Forelimb muscle (tissue), 1 donor: Measurements from ENCODE around the gene SDC1. TPM values are rescaled to one million over a fixed set of nuclear protein-coding genes. Genes with fewer than 3 reads are reported as not detected.
"Not testable (repeated sequence)": the region's sequence is repeated elsewhere in the genome, so short reads cannot be mapped to it uniquely, and the experiment has no call there.

Experiments used
- DNase-seq: peaks from one replicate; pipeline ENCODE4 v3.0.0-alpha.2; 2013; ENCODE audit warnings: low read depth
- polyA plus RNA-seq: library from polyadenylated mRNA; unstranded; fragments of 120-200 nt; gene quantifications from one replicate; pipeline ENCODE4 v1.2.1, GENCODE V29; 2013; ENCODE audit not compliant: insufficient read length

Gene SDC1
- polyA plus RNA-seq, 1 donor: 6.0 TPM

- DNase-seq: no peak
Measured at GRCh38 chr2:20196657-20197161, 28.2 kb downstream of the SDC1 start.

- no peak for DNase-seq
Measured at GRCh38 chr2:20196053-20196656, 28.8 kb downstream of the SDC1 start.

- no peak for DNase-seq
Measured at GRCh38 chr2:20195431-20196033, 29.4 kb downstream of the SDC1 start.

- DNase-seq: not testable (repeated sequence)
Measured at GRCh38 chr2:20195016-20195411, 29.9 kb downstream of the SDC1 start.

GRCh38 chr2:20194097-20195015, 30.6 kb downstream of the SDC1 start:
- DNase-seq: no peak

- DNase-seq: no peak
Measured at GRCh38 chr2:20193185-20193584, 31.7 kb downstream of the SDC1 start.

GRCh38 chr2:20192781-20193180, 32.1 kb downstream of the SDC1 start:
- no peak for DNase-seq

GRCh38 chr2:20191714-20192569, 33.0 kb downstream of the SDC1 start:
- no peak for DNase-seq

- no peak for DNase-seq
Measured at GRCh38 chr2:20190876-20191713, 33.8 kb downstream of the SDC1 start.

- DNase-seq: no peak
Measured at GRCh38 chr2:20190170-20190569, 34.8 kb downstream of the SDC1 start.

- DNase-seq: no peak
Measured at GRCh38 chr2:20189299-20189931, 35.5 kb downstream of the SDC1 start.

GRCh38 chr2:20188851-20189250, 36.1 kb downstream of the SDC1 start:
- DNase-seq: no peak

- no peak for DNase-seq
Measured at GRCh38 chr2:20188201-20188600, 36.7 kb downstream of the SDC1 start.

- no peak for DNase-seq
Measured at GRCh38 chr2:20187331-20187730, 37.6 kb downstream of the SDC1 start.

GRCh38 chr2:20186855-20187187, 38.1 kb downstream of the SDC1 start:
- no peak for DNase-seq

GRCh38 chr2:20186078-20186854, 38.7 kb downstream of the SDC1 start:
- DNase-seq: no peak

- DNase-seq: no peak
Measured at GRCh38 chr2:20185176-20186022, 39.5 kb downstream of the SDC1 start.
